GM18867 (cell line): Measurements from ENCODE around the gene UTS2B.

Experiments
- ATAC-seq: cut with Tn5 transposase; IDR thresholded peaks from one replicate; pipeline ENCODE4 v1.9.1; 2021; ENCODE audit warnings: mild to moderate bottlenecking, moderate library complexity; ENCODE audit not compliant: unreplicated experiment

The UTS2B gene

GRCh38 chr3:191327526-191327925 lies 2.8 kb downstream of the UTS2B start:
- ATAC-seq = no peak

GRCh38 chr3:191324936-191325335 lies 5.4 kb downstream of the UTS2B start:
- ATAC-seq = no peak

- no peak for ATAC-seq
Measured at GRCh38 chr3:191321019-191321767, 9.1 kb downstream of the UTS2B start.

- ATAC-seq = no peak
Measured at GRCh38 chr3:191320316-191320715, 10.0 kb downstream of the UTS2B start.

GRCh38 chr3:191316876-191317603 lies 13.3 kb downstream of the UTS2B start:
- ATAC-seq = no peak

GRCh38 chr3:191314109-191314728 lies 16.1 kb downstream of the UTS2B start:
- ATAC-seq = no peak

GRCh38 chr3:191313296-191313695 lies 17.0 kb downstream of the UTS2B start:
- ATAC-seq = no peak

- no peak for ATAC-seq
Measured at GRCh38 chr3:191307341-191307740, 23.0 kb downstream of the UTS2B start.

GRCh38 chr3:191306428-191306827 lies 23.9 kb downstream of the UTS2B start:
- ATAC-seq = no peak

GRCh38 chr3:191303596-191303995 lies 26.7 kb downstream of the UTS2B start:
- no peak for ATAC-seq

- ATAC-seq = no peak
Measured at GRCh38 chr3:191302451-191302850, 27.9 kb downstream of the UTS2B start.

GRCh38 chr3:191301782-191302411 lies 28.4 kb downstream of the UTS2B start:
- no peak for ATAC-seq

GRCh38 chr3:191301017-191301416 lies 29.3 kb downstream of the UTS2B start:
- ATAC-seq = peak; percentile 71

- peak; percentile 31 for ATAC-seq
Measured at GRCh38 chr3:191300422-191300821, 29.9 kb downstream of the UTS2B start.

- ATAC-seq = no peak
Measured at GRCh38 chr3:191298846-191299245, 31.5 kb downstream of the UTS2B start.

- peak; percentile 80 for ATAC-seq
Measured at GRCh38 chr3:191296041-191296541, 34.2 kb downstream of the UTS2B start.

- ATAC-seq = no peak
Measured at GRCh38 chr3:191294291-191294690, 36.0 kb downstream of the UTS2B start.

GRCh38 chr3:191292243-191293015 lies 37.9 kb downstream of the UTS2B start:
- ATAC-seq = no peak

- ATAC-seq = peak; percentile 89
Measured at GRCh38 chr3:191290311-191291025, 39.9 kb downstream of the UTS2B start.

GRCh38 chr3:191283400-191283799 lies 46.9 kb downstream of the UTS2B start:
- ATAC-seq = peak; percentile 50
